ENCODE results near the gene PATJ. TPM values are rescaled to one million over a fixed set of nuclear protein-coding genes. Genes with fewer than 3 reads are reported as not detected.

Gene PATJ
- total and polyA plus RNA-seq, 2 experiments from 2014 or later: 35.3 to 68.4 TPM

DNA sequence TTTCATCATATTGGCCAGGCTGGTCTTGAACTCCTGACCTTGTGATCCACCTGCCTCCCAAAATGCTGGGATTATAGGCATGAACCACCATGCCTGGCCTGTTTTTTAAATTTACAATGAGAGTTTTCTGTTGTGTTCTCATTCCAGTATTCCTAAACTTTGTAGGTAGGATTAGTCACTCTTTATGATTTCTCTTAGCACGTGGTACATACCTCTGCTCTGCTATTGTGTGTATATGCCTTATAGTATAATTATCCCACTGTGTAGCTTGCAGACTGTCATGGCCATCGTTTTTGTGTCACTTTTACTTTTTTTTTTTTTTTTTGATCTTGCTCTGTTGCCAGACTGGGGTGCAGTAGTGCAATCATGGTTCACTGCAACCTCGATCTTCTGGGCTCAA is 14.5 kb downstream of the PATJ start (continued):
- TF ChIP-seq, protein P1, sequence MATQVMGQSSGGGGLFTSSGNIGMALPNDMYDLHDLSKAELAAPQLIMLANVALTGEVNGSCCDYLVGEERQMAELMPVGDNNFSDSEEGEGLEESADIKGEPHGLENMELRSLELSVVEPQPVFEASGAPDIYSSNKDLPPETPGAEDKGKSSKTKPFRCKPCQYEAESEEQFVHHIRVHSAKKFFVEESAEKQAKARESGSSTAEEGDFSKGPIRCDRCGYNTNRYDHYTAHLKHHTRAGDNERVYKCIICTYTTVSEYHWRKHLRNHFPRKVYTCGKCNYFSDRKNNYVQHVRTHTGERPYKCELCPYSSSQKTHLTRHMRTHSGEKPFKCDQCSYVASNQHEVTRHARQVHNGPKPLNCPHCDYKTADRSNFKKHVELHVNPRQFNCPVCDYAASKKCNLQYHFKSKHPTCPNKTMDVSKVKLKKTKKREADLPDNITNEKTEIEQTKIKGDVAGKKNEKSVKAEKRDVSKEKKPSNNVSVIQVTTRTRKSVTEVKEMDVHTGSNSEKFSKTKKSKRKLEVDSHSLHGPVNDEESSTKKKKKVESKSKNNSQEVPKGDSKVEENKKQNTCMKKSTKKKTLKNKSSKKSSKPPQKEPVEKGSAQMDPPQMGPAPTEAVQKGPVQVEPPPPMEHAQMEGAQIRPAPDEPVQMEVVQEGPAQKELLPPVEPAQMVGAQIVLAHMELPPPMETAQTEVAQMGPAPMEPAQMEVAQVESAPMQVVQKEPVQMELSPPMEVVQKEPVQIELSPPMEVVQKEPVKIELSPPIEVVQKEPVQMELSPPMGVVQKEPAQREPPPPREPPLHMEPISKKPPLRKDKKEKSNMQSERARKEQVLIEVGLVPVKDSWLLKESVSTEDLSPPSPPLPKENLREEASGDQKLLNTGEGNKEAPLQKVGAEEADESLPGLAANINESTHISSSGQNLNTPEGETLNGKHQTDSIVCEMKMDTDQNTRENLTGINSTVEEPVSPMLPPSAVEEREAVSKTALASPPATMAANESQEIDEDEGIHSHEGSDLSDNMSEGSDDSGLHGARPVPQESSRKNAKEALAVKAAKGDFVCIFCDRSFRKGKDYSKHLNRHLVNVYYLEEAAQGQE (IDR thresholded peaks at IDR 0.05; ENCODE audit: unreplicated experiment): no peak

DNA sequence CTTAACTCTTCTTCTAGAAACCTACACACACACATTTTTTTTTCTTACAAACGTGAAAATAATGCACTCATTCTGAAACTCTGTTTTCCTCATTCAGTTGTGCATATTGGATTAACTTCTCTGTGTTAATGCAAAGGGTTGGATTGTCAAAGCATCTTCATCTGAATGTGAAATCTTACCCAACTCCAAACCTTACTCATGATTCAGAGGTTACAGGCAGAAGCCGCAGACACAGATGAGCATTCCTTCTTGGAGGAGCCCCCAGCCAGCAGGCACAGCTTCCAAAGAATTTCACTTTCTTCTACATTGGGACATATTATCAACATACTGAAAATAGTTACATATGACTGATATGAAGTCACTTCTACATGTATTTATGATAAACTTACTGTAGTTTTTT is 15.7 kb downstream of the PATJ start:
- H3K9me3 Mint-ChIP-seq: no peaks in the 10 kb centered on the region
- Histone ChIP-seq H3K27ac (ENCODE audit: low read depth) (peak overlapping the region; percentile 42; the same call in 1 of the 2 replicates), H2AFZ (no peak overlapping the region), H3K4me1 (ENCODE audit: insufficient read depth) (peaks cover 18% of the 10 kb centered on the region), H3K4me2 (no peak overlapping the region), H3K79me2 (replicated peaks; ENCODE audit: insufficient read depth) (peaks cover 93% of the 10 kb centered on the region), H3K36me3 (ENCODE audit: insufficient read depth) (no peaks in the 10 kb centered on the region), H3K4me3 (no peak overlapping the region), H3F3A (replicated peaks; ENCODE audit: low read depth) (no peaks in the 10 kb centered on the region), H3K27me3 (ENCODE audit: insufficient read depth) (no peaks in the 10 kb centered on the region), H4K20me1 (replicated peaks; ENCODE audit: insufficient read depth) (peaks cover 26% of the 10 kb centered on the region), H3K9me2 (ENCODE audit: insufficient read depth) (no peaks in the 10 kb centered on the region)
- no peak for DNase-seq (ENCODE audit: low spot score)
- TF ChIP-seq CREB1 (CRISPR knock-in tag; IDR thresholded peaks at IDR 0.05; ENCODE audit: low read depth): no peak
- no peak for ATAC-seq
- no peaks in the 10 kb centered on the region for H3K36me3 Mint-ChIP-seq (ENCODE audit: low read depth)
- H3K4me3 Mint-ChIP-seq: no peak overlapping the region
- no peak overlapping the region for H3K27ac Mint-ChIP-seq
- peaks cover 17% of the 10 kb centered on the region for H3K4me1 Mint-ChIP-seq
- no peaks in the 10 kb centered on the region for H3K27me3 Mint-ChIP-seq (ENCODE audit: insufficient read depth, low read depth, poor library complexity)

- H3K36me3 Mint-ChIP-seq (ENCODE audit: low read depth): peaks cover 40% of the 10 kb centered on the region; the same call in 2 of the 3 replicates
- TF ChIP-seq STAT1 (IDR thresholded peaks at IDR 0.05; ENCODE audit: unreplicated experiment): no peak
- no peak for TF ChIP-seq CREB1 (CRISPR knock-in tag; IDR thresholded peaks at IDR 0.05; ENCODE audit: low read depth)
- no peak for TF ChIP-seq CTCF (conservative IDR thresholded peaks at IDR 0.05; ENCODE audit: low read depth in 2 of 2)
- TF ChIP-seq JUNB (IDR thresholded peaks at IDR 0.05; ENCODE audit: unreplicated experiment): no peak
- no peak for TF ChIP-seq NANOG (IDR thresholded peaks at IDR 0.05; ENCODE audit: borderline replicate concordance)
- no peak for TF ChIP-seq EZH2phosphoT487 (IDR thresholded peaks at IDR 0.05; ENCODE audit: unreplicated experiment)
- TF ChIP-seq, protein P1 (IDR thresholded peaks at IDR 0.05; ENCODE audit: unreplicated experiment): no peak
- no peak for TF ChIP-seq POLR2AphosphoS5 (IDR thresholded peaks at IDR 0.05; ENCODE audit: low read depth)
- no peak for TF ChIP-seq EZH2 (IDR thresholded peaks at IDR 0.05; ENCODE audit: low read depth, unreplicated experiment)
- no peak for DNase-seq (ENCODE audit: low spot score)
- Histone ChIP-seq H3K79me2 (replicated peaks; ENCODE audit: insufficient read depth) (no peaks in the 10 kb centered on the region), H2AFZ (no peak overlapping the region), H4K20me1 (replicated peaks; ENCODE audit: insufficient read depth) (no peaks in the 10 kb centered on the region; the same call in 1 of the 2 replicates), H3K4me1 (ENCODE audit: insufficient read depth) (no peaks in the 10 kb centered on the region), H3K4me2 (no peak overlapping the region), H3K27ac (ENCODE audit: low read depth) (no peak overlapping the region), H3K4me3 (no peak overlapping the region), H3K9me2 (ENCODE audit: insufficient read depth) (no peaks in the 10 kb centered on the region), H3F3A (replicated peaks; ENCODE audit: low read depth) (no peaks in the 10 kb centered on the region), H3K36me3 (ENCODE audit: insufficient read depth) (peaks cover 24% of the 10 kb centered on the region), H3K27me3 (ENCODE audit: insufficient read depth) (no peaks in the 10 kb centered on the region)
- ATAC-seq: no peak
- H3K9me3 Mint-ChIP-seq: no peaks in the 10 kb centered on the region
- no peak overlapping the region for H3K27ac Mint-ChIP-seq
- peaks cover 6% of the 10 kb centered on the region for H3K27me3 Mint-ChIP-seq (ENCODE audit: insufficient read depth, low read depth, poor library complexity)
- H3K4me3 Mint-ChIP-seq: no peak overlapping the region
- no peaks in the 10 kb centered on the region for H3K4me1 Mint-ChIP-seq
Observed at GRCh38 chr1:61770131-61770530, 27.9 kb downstream of the PATJ start.
